Hepatocyte (in vitro differentiated cells): ENCODE data around the gene PNO1. TPM values are rescaled to one million over a fixed set of nuclear protein-coding genes. Genes with fewer than 3 reads are reported as not detected.

ENCODE experiments used
- DNase-seq: peaks from one replicate; pipeline ENCODE4 v3.0.0-alpha.2; 2016; ENCODE audit warnings: low spot score
- H2AFZ ChIP-seq: fragments of 200-600 bp; sonication (generic); 2 replicates; pipeline ENCODE4 v1.6.0; 2016; ENCODE audit warnings: antibody characterized with exemption, mild to moderate bottlenecking
- H3K27ac ChIP-seq: fragments of 200-600 bp; sonication (generic); 2 replicates; pipeline ENCODE4 v1.5.1; 2016; ENCODE audit warnings: mild to moderate bottlenecking
- H3K27me3 ChIP-seq: fragments of 200-600 bp; sonication (generic); 2 replicates; pipeline ENCODE4 v1.6.1; 2016
- H3K36me3 ChIP-seq: fragments of 200-600 bp; sonication (generic); replicated peaks from 2 replicates; pipeline ENCODE4 v1.5.1; 2016; ENCODE audit warnings: low read depth; ENCODE audit not compliant: insufficient read depth
- H3K4me1 ChIP-seq: fragments of 200-600 bp; sonication (generic); 2 replicates; pipeline ENCODE4 v1.5.1; 2016; ENCODE audit warnings: mild to moderate bottlenecking, moderate library complexity; ENCODE audit not compliant: insufficient read depth
- H3K4me2 ChIP-seq: fragments of 200-600 bp; sonication (generic); 2 replicates; pipeline ENCODE4 v1.6.0; 2016
- H3K4me3 ChIP-seq: fragments of 200-600 bp; sonication (generic); 2 replicates; pipeline ENCODE4 v1.5.1; 2016; ENCODE audit warnings: mild to moderate bottlenecking
- H3K79me2 ChIP-seq: fragments of 200-600 bp; sonication (generic); 2 replicates; pipeline ENCODE4 v1.6.0; 2017; ENCODE audit warnings: mild to moderate bottlenecking
- H3K9me2 ChIP-seq: fragments of 200-600 bp; sonication (generic); replicated peaks from 2 replicates; pipeline ENCODE4 v1.6.0; 2017; ENCODE audit warnings: mild to moderate bottlenecking; ENCODE audit not compliant: insufficient read depth
- H3K9me3 ChIP-seq: fragments of 200-600 bp; sonication (generic); 2 replicates; pipeline ENCODE4 v1.5.1; 2016; ENCODE audit warnings: low read depth, mild to moderate bottlenecking
- H4K20me1 ChIP-seq: fragments of 200-600 bp; sonication (generic); 2 replicates; pipeline ENCODE4 v1.6.0; 2016; ENCODE audit warnings: mild to moderate bottlenecking; ENCODE audit not compliant: insufficient read depth, poor library complexity, severe bottlenecking
- CTCF ChIP-seq: fragments of 200-600 bp; sonication (generic); IDR thresholded peaks from 2 replicates; pipeline ENCODE4 v1.5.1; 2016; ENCODE audit warnings: antibody characterized with exemption, mild to moderate bottlenecking; ENCODE audit not compliant: poor library complexity
- EZH2 ChIP-seq: fragments of 200-600 bp; sonication (generic); IDR thresholded peaks from 2 replicates; pipeline ENCODE4 v1.6.1; 2016; ENCODE audit warnings: antibody characterized with exemption, mild to moderate bottlenecking, borderline replicate concordance
- EZH2phosphoT487 ChIP-seq: fragments of 200-600 bp; sonication (generic); IDR thresholded peaks from one replicate; pipeline ENCODE4 v1.6.1; 2018; ENCODE audit warnings: antibody characterized with exemption, mild to moderate bottlenecking, low read depth, moderate library complexity; ENCODE audit not compliant: unreplicated experiment, severe bottlenecking
- WGBS: methylation state at CpG from one replicate; pipeline ENCODE4 v1.1.6; 2016; ENCODE audit warnings: low lambda C conversion rate; ENCODE audit errors: missing lambda C conversion rate; 5-methylcytosine and 5-hydroxymethylcytosine counted together
- polyA plus RNA-seq: library from polyadenylated mRNA; unstranded; fragments of >200 nt; fragmentation: Nextera tagmentation; extraction: Ambion mirVana; gene quantifications from 2 replicates; pipeline ENCODE4 v1.2.1, GENCODE V29; 2016
- total RNA-seq: library from RNA; depleted of rRNA; stranded (reverse); fragments of >200 nt; gene quantifications from 2 replicates; pipeline ENCODE4 v1.2.3, GENCODE V29; 2014

The PNO1 gene
- total and polyA plus RNA-seq, 2 experiments from 2014 or later: 15.5 to 22.9 TPM

GRCh38 chr2:68151037-68151436 lies 6.7 kb upstream of the PNO1 start:
- H3K9me2 ChIP-seq: no peaks in the 10 kb centered on the region
- H3K27ac ChIP-seq: no peak overlapping the region
- DNase-seq: no peak
- no peak overlapping the region for H3K4me3 ChIP-seq
- H3K79me2 ChIP-seq: peaks cover 9% of the 10 kb centered on the region
- peaks cover under 1% of the 10 kb centered on the region for H3K4me1 ChIP-seq
- no peaks in the 10 kb centered on the region for H4K20me1 ChIP-seq
- no peak overlapping the region for H3K4me2 ChIP-seq
- no peak overlapping the region for H2AFZ ChIP-seq
- H3K9me3 ChIP-seq: no peaks in the 10 kb centered on the region
- no peaks in the 10 kb centered on the region for H3K36me3 ChIP-seq
- no peaks in the 10 kb centered on the region for H3K27me3 ChIP-seq
- TF ChIP-seq CTCF: no peak
- no peak for TF ChIP-seq EZH2phosphoT487
- TF ChIP-seq EZH2: no peak

- no peak overlapping the region for H2AFZ ChIP-seq
- no peaks in the 10 kb centered on the region for H4K20me1 ChIP-seq
- no peaks in the 10 kb centered on the region for H3K27me3 ChIP-seq
- WGBS: 79% methylated on average over 3 of the region's 3 CpGs
- no peaks in the 10 kb centered on the region for H3K9me3 ChIP-seq
- H3K36me3 ChIP-seq: no peaks in the 10 kb centered on the region
- no peaks in the 10 kb centered on the region for H3K9me2 ChIP-seq
- H3K27ac ChIP-seq: no peak overlapping the region
- TF ChIP-seq EZH2 (no peak), EZH2phosphoT487 (no peak), CTCF (no peak)
- H3K79me2 ChIP-seq: peaks cover 18% of the 10 kb centered on the region
- no peak overlapping the region for H3K4me3 ChIP-seq
- H3K4me2 ChIP-seq: no peak overlapping the region
- DNase-seq: no peak
- H3K4me1 ChIP-seq: peaks cover 6% of the 10 kb centered on the region
Observed at GRCh38 chr2:68152681-68153347, 4.9 kb upstream of the PNO1 start.

GRCh38 chr2:68155618-68156017 lies 2.1 kb upstream of the PNO1 start:
- Histone ChIP-seq H3K4me1 (peaks cover 13% of the 10 kb centered on the region), H3K9me3 (no peaks in the 10 kb centered on the region), H3K27me3 (no peaks in the 10 kb centered on the region), H3K9me2 (no peaks in the 10 kb centered on the region), H3K79me2 (peaks cover 40% of the 10 kb centered on the region), H2AFZ (no peak overlapping the region), H3K27ac (no peak overlapping the region), H4K20me1 (no peaks in the 10 kb centered on the region), H3K4me2 (no peak overlapping the region), H3K36me3 (no peaks in the 10 kb centered on the region), H3K4me3 (no peak overlapping the region)
- TF ChIP-seq EZH2phosphoT487 (no peak), EZH2 (no peak), CTCF (no peak)
- DNase-seq: no peak
- 97% methylated on average over 7 of the region's 7 CpGs for WGBS
